ENCODE measurements around the gene HJURP.

HJURP gene

DNA sequence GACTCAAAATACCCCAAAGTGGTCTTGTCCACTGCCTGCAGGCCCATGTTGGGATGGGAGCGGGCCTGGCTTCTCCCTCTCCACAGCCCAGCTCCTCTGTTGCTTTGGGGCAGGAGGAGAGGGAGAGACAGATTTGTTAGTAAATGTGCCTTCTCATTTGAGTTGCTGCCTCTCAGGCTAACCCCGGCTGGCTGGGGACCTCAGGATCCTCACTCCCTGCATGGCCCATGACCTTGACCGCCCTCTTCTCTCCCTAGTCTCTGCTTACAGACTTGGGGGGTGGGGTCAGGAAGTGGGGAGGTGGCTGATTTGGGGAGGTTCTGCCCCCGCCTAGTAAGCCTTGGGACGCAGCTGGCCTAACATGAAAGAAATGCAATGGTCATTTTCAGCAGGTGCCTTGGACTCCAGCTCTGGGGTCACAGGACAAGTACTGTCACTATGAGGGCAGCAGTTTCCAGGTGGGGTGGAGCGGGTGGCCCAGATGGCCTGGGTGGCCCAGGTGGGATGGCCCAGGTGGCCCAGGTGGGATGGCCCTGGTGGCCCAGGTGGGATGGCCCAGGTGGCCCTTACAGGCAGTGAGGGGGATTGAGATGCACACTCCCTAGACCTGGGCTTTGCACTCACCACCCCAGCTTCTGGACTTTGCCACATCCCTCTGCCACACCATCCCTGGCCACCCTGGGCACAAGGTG lies 24.1 kb downstream of the HJURP start:
- no peak overlapping the region for H3K4me3 ChIP-seq (ENCODE audit: low read depth, low read length)

DNA sequence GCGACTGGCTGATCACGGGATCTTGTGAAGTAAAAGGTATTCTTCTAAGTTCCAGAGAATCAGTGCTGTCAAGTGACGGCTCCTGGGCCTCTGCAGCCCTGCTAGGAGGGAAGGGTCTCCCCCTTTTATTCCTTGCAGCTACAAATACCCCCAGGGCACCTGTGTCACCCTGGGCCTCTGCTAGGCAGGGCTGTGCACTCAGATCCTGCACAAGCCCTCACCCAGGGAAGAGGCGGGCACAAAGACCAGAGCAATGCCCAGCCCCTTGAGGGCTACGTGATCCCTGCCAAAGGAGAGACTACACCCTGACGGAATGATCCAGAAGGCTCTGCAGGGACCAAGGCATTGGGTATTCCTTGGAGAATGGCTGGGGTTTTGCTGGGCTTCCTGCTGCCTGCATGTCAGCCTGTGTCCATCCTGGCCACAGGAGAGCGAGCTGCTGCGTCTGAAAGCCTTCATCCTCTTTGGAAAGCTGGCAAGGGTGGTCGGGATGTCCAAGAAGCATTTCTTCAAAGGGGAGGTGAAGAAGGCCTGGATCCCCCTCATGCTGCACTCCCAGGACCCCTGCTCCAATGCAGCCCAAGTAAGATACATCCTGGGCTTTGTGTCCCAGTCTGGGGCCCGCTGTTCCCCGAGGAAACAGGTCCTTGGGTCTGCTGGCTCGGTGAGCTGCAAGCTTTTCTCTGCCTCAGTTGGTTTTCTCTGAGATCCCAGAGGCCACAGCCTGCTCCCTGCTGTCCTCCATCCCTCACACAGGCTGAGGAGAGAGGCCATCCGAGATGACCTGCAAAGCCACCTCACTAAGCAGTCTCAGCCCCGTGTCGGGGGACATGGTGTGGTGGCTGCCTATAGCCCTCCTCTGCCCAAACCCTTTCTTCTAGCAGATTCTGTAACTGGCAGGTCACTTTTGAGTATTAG lies 24.9 kb downstream of the HJURP start:
- TF ChIP-seq, protein P1, sequence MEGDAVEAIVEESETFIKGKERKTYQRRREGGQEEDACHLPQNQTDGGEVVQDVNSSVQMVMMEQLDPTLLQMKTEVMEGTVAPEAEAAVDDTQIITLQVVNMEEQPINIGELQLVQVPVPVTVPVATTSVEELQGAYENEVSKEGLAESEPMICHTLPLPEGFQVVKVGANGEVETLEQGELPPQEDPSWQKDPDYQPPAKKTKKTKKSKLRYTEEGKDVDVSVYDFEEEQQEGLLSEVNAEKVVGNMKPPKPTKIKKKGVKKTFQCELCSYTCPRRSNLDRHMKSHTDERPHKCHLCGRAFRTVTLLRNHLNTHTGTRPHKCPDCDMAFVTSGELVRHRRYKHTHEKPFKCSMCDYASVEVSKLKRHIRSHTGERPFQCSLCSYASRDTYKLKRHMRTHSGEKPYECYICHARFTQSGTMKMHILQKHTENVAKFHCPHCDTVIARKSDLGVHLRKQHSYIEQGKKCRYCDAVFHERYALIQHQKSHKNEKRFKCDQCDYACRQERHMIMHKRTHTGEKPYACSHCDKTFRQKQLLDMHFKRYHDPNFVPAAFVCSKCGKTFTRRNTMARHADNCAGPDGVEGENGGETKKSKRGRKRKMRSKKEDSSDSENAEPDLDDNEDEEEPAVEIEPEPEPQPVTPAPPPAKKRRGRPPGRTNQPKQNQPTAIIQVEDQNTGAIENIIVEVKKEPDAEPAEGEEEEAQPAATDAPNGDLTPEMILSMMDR (IDR thresholded peaks at IDR 0.05; ENCODE audit: low read depth, low read length), result no peak
- H3K4me3 ChIP-seq (ENCODE audit: low read depth, low read length), result no peak overlapping the region

More for the DNA sequence above, 24.1 kb downstream of the HJURP start:
- TF ChIP-seq, protein P1 (IDR thresholded peaks at IDR 0.05; ENCODE audit: low read depth, low read length), result no peak

DNA sequence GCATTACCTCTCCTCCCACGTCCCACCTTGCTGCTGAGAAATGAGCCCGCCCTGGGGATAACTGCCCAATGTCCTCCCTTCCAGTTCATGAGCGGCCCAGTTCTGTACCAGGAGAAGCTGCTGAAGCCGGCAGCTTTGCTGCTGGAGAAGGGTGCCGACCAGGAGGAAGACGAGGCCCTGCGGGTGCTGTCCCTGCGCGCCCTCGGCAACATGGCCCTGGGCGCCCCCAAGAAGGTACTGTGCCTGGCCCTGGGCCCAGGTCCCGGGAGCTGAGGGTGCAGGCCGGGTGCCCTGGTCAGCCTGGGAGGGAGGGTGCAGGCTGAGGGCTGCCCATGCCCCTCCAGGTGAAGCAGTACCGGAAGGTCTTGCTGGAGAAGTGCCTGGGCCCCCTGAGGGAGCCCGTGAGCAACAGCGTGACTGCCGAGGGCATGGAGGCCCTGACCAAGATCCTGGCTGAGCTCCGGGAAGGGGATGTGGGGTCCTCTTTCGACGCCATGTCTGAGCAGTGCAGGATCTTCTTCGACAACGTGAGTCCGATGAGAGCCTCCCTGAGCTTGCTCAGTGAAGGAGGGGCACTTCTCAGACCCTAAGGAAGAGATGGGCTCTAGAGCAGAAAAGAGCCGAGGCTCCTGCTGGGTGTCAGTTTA lies 25.7 kb downstream of the HJURP start:
- TF ChIP-seq, protein P1 (IDR thresholded peaks at IDR 0.05; ENCODE audit: low read depth, low read length), result no peak
- H3K4me3 ChIP-seq (ENCODE audit: low read depth, low read length), result no peak overlapping the region

DNA sequence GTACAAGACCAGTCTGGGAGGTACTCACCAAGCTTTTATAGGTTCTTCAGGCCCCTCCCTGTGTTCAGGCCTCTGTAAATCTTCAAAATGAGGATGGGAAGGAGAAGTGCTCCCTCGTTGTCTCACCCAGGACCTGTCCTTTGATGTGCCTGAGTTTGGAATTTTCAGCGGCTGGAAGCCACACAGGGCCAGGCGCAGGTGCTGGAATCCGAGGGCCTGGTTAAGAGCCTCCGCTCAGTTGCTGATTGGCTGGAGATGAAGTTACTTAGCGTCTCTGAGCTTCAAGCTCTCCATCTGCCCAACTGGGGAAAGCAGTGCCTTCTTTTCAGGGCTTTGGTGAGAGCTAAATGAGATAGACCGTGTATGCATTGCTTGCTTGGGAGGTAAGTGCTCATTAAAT lies 30.0 kb downstream of the HJURP start:
- TF ChIP-seq, protein P1 (IDR thresholded peaks at IDR 0.05; ENCODE audit: low read depth, low read length), result no peak
- H3K4me3 ChIP-seq (ENCODE audit: low read depth, low read length), result no peak overlapping the region

DNA sequence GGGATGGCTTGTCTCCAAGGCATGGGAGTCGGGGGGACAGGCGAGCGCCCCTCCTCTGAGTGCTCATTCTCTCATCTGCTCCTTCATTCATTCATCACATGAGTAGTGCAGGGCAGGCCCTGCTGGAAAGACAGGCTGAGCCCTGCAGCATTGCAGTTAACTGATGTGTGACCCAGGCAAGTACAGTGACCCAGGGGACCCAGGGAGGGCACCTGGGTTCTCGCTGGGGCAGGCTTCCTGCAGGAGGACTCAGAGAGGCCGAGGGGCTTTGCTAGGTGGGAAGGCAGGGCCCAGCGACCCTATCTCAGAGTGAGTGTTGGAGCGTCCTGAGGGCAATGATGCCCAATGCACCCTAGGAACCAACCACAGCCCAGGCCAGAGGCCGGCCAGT lies 30.6 kb downstream of the HJURP start:
- H3K4me3 ChIP-seq (ENCODE audit: low read depth, low read length), result no peak overlapping the region
- TF ChIP-seq, protein P1 (IDR thresholded peaks at IDR 0.05; ENCODE audit: low read depth, low read length), result no peak

DNA sequence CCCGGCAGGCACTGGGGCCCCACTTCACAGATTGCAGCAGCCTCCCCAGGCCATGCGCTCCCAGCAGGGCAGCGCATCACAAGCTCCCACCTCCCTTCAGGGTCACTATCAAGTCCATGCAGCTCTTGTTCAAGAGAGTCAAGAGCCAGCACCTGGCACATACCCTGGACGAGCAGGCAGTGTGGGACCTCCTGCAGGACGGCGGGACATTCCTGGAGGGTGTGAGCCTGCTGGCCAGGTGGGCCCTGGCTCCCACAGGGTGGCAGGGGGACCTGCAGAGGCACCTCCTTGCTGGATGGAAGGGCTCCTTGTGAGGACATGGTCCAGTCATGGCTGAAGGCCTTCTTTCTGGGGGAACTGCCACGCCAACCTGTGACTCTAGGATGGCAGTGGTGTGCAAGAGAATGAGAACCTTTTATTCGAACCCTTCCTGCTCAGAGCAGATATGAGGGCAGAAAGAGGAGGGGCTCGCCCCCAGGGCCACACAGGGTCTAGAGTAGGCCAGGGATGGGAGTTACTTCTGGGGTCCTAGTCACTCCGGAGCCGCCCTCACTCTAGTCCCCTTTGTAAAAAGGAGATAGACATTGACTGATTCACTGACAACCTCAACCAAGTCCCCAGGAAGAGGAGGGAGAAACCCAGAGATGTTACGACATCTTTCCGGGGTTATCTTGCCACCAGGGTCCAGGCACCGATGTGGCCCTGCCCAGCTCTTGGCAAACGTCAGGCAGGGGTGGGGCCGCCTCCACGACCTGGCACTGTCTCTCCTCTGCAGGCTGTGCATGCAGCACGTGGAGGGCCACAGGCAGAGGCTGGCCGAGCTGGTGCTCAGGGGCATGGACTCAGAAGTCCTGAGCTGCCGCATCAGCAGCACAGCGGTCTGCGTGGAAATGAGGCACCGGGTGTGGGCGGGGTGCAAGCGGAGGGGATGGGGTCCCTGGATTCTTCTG lies 31.3 kb downstream of the HJURP start:
- TF ChIP-seq, protein P1 (IDR thresholded peaks at IDR 0.05; ENCODE audit: low read depth, low read length), result no peak
- H3K4me3 ChIP-seq (ENCODE audit: low read depth, low read length), result no peak overlapping the region
